ENCODE results near the gene PTCH2. TPM values are rescaled to one million over a fixed set of nuclear protein-coding genes. Genes with fewer than 3 reads are reported as not detected.
A peak's percentile ranks its signal among the peaks of the same experiment; 100 is the strongest.

The PTCH2 gene
- total RNA-seq, 1 donor from 2014 or later, result 0.51 TPM

DNA sequence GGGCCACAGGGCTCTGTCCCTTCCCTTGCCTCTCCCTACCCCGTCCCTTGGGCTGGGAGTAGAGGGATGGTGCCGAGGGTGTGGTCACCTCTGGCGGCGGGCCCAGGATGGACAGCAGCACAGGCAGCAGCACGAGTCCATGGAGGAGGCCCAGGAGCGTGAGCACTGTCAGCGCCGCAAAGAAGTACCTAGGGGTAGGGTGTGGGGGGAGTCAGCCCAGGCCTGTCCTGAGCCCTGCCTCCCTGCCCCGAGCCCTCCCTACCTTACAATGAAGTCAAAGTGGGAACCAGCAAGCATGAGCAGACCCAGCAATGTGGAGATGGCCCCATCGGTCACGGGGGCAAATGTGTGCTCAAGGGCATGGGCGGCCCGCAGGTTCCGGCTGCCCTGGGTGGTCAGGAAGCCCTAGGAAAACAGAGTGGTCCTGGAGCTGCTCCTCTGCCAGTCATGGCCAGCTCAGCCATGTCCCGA, 20.0 kb downstream of the PTCH2 start:
- no peaks in the 10 kb centered on the region for H3K9me3 Mint-ChIP-seq (ENCODE audit: unreplicated experiment)
- peaks cover 10% of the 10 kb centered on the region for H3K27me3 Mint-ChIP-seq (ENCODE audit: unreplicated experiment)
- H3K36me3 Mint-ChIP-seq (ENCODE audit: low read depth, unreplicated experiment), result no peaks in the 10 kb centered on the region
- H3K4me3 Mint-ChIP-seq (ENCODE audit: unreplicated experiment), result no peak overlapping the region
- TF ChIP-seq, protein P1, sequence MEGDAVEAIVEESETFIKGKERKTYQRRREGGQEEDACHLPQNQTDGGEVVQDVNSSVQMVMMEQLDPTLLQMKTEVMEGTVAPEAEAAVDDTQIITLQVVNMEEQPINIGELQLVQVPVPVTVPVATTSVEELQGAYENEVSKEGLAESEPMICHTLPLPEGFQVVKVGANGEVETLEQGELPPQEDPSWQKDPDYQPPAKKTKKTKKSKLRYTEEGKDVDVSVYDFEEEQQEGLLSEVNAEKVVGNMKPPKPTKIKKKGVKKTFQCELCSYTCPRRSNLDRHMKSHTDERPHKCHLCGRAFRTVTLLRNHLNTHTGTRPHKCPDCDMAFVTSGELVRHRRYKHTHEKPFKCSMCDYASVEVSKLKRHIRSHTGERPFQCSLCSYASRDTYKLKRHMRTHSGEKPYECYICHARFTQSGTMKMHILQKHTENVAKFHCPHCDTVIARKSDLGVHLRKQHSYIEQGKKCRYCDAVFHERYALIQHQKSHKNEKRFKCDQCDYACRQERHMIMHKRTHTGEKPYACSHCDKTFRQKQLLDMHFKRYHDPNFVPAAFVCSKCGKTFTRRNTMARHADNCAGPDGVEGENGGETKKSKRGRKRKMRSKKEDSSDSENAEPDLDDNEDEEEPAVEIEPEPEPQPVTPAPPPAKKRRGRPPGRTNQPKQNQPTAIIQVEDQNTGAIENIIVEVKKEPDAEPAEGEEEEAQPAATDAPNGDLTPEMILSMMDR (IDR thresholded peaks at IDR 0.05; ENCODE audit: unreplicated experiment), result no peak
- H3K4me1 Mint-ChIP-seq (ENCODE audit: unreplicated experiment), result peaks cover 15% of the 10 kb centered on the region
- H3K27ac Mint-ChIP-seq (ENCODE audit: unreplicated experiment), result no peak overlapping the region
- DNase-seq (ENCODE audit: low spot score), result no peak

DNA sequence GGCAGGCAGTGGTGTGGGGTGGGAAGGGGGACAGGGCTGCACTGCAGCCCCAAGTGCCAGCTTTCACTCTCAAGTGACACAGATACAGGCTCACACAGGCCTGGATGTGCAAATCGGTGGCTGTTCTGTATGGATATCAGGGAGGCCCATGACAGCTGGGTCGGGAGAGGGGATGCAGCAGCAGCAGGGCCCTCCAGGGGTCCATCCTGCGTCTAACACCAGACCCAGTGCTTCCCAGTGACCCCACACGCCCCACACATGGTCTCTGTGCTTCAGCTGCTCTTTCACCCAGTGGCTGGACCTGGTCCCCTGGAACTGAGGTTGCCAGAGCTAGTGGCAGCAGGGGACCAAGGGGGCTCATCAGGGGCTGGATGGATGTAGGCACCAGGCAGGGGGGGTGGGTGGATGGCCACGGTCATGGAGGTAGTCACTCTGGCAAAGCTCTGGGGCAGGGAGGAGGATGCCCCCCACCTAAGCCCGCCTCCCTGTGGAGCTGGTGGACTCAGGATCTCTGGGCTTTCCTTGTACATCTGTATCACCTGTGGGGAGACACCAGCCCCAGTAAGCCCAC, 20.8 kb downstream of the PTCH2 start:
- Mint-ChIP-seq H3K27ac (ENCODE audit: unreplicated experiment) (no peak overlapping the region), H3K4me3 (ENCODE audit: unreplicated experiment) (no peak overlapping the region), H3K36me3 (ENCODE audit: low read depth, unreplicated experiment) (no peaks in the 10 kb centered on the region), H3K9me3 (ENCODE audit: unreplicated experiment) (no peaks in the 10 kb centered on the region), H3K4me1 (ENCODE audit: unreplicated experiment) (peaks cover 16% of the 10 kb centered on the region), H3K27me3 (ENCODE audit: unreplicated experiment) (peaks cover 10% of the 10 kb centered on the region)
- DNase-seq (ENCODE audit: low spot score), result no peak
- TF ChIP-seq, protein P1 (IDR thresholded peaks at IDR 0.05; ENCODE audit: unreplicated experiment), result no peak

DNA sequence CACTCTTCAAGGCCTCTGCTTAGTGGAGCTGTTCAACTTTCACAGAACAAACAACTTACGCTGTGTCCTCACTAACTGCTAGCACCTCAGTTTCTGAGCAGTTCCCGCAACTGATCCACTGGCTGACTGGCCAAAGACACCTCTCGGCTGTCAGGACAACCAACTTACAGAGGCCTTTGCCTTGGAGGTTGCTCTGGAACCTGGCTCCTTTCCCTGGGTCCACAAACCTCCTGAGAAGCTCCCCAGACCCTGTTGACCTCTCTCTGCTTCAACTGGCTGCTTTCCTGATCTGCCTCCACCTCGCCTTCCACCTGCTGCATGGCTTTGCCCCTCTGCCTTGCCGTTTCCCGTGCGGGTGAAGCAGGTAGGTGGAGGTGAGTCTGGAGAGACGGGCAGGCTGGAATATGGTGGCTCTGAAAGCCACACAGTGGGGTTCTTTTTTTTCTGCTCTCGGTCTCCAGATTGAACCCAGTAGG, 21.8 kb downstream of the PTCH2 start:
- H3K27ac Mint-ChIP-seq (ENCODE audit: unreplicated experiment), result peak overlapping the region; percentile 75
- peaks cover 15% of the 10 kb centered on the region for H3K4me1 Mint-ChIP-seq (ENCODE audit: unreplicated experiment)
- H3K36me3 Mint-ChIP-seq (ENCODE audit: low read depth, unreplicated experiment), result no peaks in the 10 kb centered on the region
- no peaks in the 10 kb centered on the region for H3K9me3 Mint-ChIP-seq (ENCODE audit: unreplicated experiment)
- peak overlapping the region; percentile 73 for H3K4me3 Mint-ChIP-seq (ENCODE audit: unreplicated experiment)
- TF ChIP-seq, protein P1 (IDR thresholded peaks at IDR 0.05; ENCODE audit: unreplicated experiment), result no peak
- DNase-seq (ENCODE audit: low spot score), result no peak
- H3K27me3 Mint-ChIP-seq (ENCODE audit: unreplicated experiment), result peaks cover 10% of the 10 kb centered on the region

DNA sequence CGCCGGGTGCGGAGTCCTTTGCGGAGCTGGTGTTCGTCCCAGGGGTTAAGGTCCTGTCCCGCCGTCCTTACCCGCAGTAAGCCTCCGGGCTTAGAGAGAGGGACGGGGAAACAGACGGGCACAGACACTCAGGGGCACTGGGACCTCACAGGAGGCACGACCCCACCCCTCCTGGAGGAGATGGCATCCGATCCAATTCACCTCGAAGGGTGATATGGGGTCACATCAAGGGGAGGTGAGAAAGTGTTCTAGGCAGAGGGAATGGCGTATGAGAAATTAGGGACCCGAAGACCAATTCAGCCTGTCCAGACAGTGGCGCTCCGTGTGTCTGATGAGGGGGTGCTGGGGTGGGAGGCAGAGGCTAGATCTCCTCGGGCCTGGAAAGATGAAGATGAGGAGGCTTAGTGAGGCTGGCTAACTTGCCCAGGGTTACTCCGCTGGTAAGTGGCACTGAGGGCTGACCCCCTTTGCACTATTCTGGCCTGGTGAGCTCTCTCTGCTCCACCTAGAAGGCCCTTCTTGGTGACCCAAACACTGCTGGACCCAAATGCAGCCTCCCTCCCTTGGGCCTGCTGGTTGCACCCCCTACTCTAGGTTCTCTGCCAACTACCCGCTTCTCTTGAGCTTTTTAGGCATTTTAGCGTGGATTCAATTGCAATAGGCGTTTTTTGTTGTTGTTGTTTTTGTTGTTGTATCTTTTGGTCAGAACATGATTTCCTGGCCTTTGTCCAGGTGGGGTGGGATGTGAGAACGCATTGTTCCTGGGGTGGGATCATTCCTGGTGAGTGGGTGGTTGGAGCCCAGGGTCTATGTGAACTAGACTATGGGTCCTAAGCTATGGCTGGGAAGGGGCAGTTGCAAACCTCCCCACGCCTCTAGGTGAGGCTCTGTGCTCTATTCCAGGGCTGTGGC, 22.5 kb downstream of the PTCH2 start:
- Mint-ChIP-seq H3K36me3 (ENCODE audit: low read depth, unreplicated experiment) (peaks cover 1% of the 10 kb centered on the region), H3K4me3 (ENCODE audit: unreplicated experiment) (peak overlapping the region; percentile 87), H3K4me1 (ENCODE audit: unreplicated experiment) (peaks cover 14% of the 10 kb centered on the region), H3K27me3 (ENCODE audit: unreplicated experiment) (peaks cover 10% of the 10 kb centered on the region), H3K9me3 (ENCODE audit: unreplicated experiment) (no peaks in the 10 kb centered on the region), H3K27ac (ENCODE audit: unreplicated experiment) (peak overlapping the region; percentile 99)
- TF ChIP-seq, protein P1 (IDR thresholded peaks at IDR 0.05; ENCODE audit: unreplicated experiment), result no peak
- no peak for DNase-seq (ENCODE audit: low spot score)

Measured in endothelial cell (in vitro differentiated cells).